ENCODE data around the gene UNC79.
"Not testable (repeated sequence)": the region's sequence is repeated elsewhere in the genome, so short reads cannot be mapped to it uniquely, and the experiment has no call there.

DNA sequence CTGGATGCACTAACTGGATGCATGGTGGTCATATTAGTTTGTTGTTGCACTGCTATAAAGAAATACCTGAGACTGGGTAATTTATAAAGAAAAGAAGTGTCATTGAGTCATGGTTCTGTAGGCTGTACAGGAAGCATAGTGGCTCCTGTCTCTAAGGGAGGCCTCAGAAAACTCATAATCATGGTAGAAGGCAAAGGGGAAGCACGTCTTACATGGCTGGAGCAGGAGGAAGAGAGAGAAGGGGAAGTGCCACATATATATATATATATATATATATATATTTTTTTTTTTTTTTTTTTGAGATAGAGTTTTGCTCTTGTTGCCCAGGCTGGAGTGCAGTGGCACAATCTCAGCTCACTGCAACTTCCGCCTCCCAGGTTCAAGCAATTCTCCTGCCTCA lies 62.9 kb downstream of the UNC79 start:
- TF ChIP-seq, protein P1, sequence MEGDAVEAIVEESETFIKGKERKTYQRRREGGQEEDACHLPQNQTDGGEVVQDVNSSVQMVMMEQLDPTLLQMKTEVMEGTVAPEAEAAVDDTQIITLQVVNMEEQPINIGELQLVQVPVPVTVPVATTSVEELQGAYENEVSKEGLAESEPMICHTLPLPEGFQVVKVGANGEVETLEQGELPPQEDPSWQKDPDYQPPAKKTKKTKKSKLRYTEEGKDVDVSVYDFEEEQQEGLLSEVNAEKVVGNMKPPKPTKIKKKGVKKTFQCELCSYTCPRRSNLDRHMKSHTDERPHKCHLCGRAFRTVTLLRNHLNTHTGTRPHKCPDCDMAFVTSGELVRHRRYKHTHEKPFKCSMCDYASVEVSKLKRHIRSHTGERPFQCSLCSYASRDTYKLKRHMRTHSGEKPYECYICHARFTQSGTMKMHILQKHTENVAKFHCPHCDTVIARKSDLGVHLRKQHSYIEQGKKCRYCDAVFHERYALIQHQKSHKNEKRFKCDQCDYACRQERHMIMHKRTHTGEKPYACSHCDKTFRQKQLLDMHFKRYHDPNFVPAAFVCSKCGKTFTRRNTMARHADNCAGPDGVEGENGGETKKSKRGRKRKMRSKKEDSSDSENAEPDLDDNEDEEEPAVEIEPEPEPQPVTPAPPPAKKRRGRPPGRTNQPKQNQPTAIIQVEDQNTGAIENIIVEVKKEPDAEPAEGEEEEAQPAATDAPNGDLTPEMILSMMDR (IDR thresholded peaks at IDR 0.05), result not testable (repeated sequence)
- not testable (repeated sequence) for TF ChIP-seq POLR2A (IDR thresholded peaks at IDR 0.05)

Data from ovary (tissue), 3 donors.